HG03139 (cell line): ENCODE measurements around the gene MR1.

Experiments used
- ATAC-seq: cut with Tn5 transposase; IDR thresholded peaks from one replicate; pipeline ENCODE4 v1.9.1; 2021; ENCODE audit not compliant: unreplicated experiment

MR1 gene

GRCh38 chr1:181062836-181063428 lies 29.1 kb downstream of the MR1 start:
- ATAC-seq: peak; percentile 59

- no peak for ATAC-seq
Observed at GRCh38 chr1:181064011-181064623, 30.3 kb downstream of the MR1 start.

- ATAC-seq: no peak
Observed at GRCh38 chr1:181064702-181065101, 30.9 kb downstream of the MR1 start.

GRCh38 chr1:181073638-181074037 lies 39.9 kb downstream of the MR1 start:
- ATAC-seq: no peak

- no peak for ATAC-seq
Observed at GRCh38 chr1:181075766-181076350, 42.1 kb downstream of the MR1 start.

GRCh38 chr1:181076852-181077251 lies 43.1 kb downstream of the MR1 start:
- no peak for ATAC-seq

- no peak for ATAC-seq
Observed at GRCh38 chr1:181077576-181078242, 43.9 kb downstream of the MR1 start.

GRCh38 chr1:181079382-181079781 lies 45.6 kb downstream of the MR1 start:
- no peak for ATAC-seq

GRCh38 chr1:181079920-181080319 lies 46.1 kb downstream of the MR1 start:
- no peak for ATAC-seq

GRCh38 chr1:181080556-181080955 lies 46.8 kb downstream of the MR1 start:
- no peak for ATAC-seq

GRCh38 chr1:181081395-181081794 lies 47.6 kb downstream of the MR1 start:
- ATAC-seq: no peak

- ATAC-seq: peak; percentile 36
Observed at GRCh38 chr1:181083842-181084605, 50.2 kb downstream of the MR1 start.

GRCh38 chr1:181084606-181084969 lies 50.8 kb downstream of the MR1 start:
- no peak for ATAC-seq

- ATAC-seq: no peak
Observed at GRCh38 chr1:181086091-181086490, 52.3 kb downstream of the MR1 start.

- no peak for ATAC-seq
Observed at GRCh38 chr1:181086926-181087325, 53.1 kb downstream of the MR1 start.

- no peak for ATAC-seq
Observed at GRCh38 chr1:181087400-181087901, 53.7 kb downstream of the MR1 start.

- ATAC-seq: peak; percentile 66
Observed at GRCh38 chr1:181088079-181089016, 54.6 kb downstream of the MR1 start, which contains the start of gene IER5. IER5 (plus strand) TSS chr1:181088700; CDS start chr1:181088903, 203 bp downstream.

GRCh38 chr1:181089017-181089675 lies 55.4 kb downstream of the MR1 start:
- ATAC-seq: peak; percentile 9
